Measurements from ENCODE around the gene LRP1B.
A peak's percentile ranks its signal among the peaks of the same experiment; 100 is the strongest.

The LRP1B gene

DNA sequence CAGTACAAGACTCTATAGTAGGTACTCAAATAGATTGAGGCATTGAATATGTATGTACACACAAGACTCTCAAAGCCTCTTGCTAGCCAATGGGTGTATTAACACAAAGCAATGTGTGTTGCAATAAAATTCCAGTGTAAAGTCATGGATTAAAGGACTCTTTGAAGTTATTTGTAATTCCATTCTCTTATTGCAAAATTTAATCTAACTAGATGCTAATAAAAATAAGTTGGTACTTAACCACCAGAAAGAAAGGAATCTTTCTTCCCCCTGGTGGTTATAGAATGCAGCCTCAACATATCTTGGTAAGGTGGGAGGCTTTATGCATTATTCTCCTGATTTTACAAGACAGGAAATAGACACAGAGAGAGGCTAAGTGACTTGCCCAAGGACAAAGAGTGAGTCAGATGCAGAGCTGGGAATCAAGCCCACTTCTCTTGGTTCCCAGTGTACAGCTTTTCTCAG lies 18.0 kb downstream of the LRP1B start:
- peak; percentile 64 for DNase-seq (ENCODE audit: low read depth)
- TF ChIP-seq, protein P1, sequence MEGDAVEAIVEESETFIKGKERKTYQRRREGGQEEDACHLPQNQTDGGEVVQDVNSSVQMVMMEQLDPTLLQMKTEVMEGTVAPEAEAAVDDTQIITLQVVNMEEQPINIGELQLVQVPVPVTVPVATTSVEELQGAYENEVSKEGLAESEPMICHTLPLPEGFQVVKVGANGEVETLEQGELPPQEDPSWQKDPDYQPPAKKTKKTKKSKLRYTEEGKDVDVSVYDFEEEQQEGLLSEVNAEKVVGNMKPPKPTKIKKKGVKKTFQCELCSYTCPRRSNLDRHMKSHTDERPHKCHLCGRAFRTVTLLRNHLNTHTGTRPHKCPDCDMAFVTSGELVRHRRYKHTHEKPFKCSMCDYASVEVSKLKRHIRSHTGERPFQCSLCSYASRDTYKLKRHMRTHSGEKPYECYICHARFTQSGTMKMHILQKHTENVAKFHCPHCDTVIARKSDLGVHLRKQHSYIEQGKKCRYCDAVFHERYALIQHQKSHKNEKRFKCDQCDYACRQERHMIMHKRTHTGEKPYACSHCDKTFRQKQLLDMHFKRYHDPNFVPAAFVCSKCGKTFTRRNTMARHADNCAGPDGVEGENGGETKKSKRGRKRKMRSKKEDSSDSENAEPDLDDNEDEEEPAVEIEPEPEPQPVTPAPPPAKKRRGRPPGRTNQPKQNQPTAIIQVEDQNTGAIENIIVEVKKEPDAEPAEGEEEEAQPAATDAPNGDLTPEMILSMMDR (IDR thresholded peaks at IDR 0.05; ENCODE audit: insufficient read depth, low read depth, low read length, missing control alignments): peak; percentile 32
- H3K4me3 ChIP-seq (ENCODE audit: low read length): no peak overlapping the region

DNA sequence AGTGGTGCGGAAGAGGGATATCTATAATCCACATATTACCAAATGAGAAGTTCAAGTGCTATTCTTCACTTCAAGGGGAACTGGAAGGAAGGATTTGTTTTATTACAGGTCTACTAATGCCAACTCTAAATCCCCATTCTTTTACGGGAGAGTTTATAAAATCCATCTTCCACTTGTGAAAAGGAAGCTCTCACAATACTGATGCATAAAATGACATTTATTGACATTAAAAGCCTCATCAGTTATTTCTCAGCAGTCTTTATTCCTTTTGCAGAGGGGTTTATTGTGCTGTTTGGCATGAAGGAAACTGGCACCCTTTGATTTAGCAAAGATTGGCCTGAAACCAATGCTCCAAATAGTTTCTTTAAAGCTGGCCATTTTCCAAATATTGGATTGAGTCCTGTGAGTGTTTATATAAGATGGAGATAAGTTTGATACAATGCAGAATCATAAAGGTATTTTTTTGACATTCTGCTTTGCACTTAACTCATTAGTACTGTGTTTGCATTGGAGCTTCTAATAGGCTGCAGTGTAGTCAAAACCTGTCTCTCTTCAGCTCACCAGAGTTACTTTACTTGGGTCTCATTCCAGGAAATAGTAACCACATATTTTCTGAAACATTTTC lies 26.6 kb downstream of the LRP1B start:
- TF ChIP-seq, protein P1 (IDR thresholded peaks at IDR 0.05; ENCODE audit: insufficient read depth, low read depth, low read length, missing control alignments): no peak
- DNase-seq (ENCODE audit: low read depth): no peak
- H3K4me3 ChIP-seq (ENCODE audit: low read length): no peak overlapping the region

DNA sequence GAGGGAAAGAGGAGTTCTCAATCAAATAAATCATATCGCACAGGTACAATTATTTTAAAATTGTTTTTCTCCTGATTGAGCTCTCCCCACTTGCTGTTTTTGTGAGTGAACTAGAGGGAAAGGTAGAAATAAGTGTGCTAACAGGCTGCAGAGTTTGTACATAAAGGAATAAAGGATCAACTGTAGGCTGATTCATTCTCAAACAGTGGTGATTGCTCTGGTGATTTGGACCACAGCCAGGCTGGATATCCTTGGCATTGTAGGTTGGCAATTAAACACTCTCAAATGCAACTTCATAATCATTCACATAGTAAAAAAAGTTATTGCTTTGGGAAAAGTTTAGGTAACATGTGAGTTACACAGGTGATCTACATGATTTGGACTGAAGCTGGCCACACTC lies 29.8 kb downstream of the LRP1B start:
- peak; percentile 45 for DNase-seq (ENCODE audit: low read depth)
- H3K4me3 ChIP-seq (ENCODE audit: low read length): no peak overlapping the region
- TF ChIP-seq, protein P1 (IDR thresholded peaks at IDR 0.05; ENCODE audit: insufficient read depth, low read depth, low read length, missing control alignments): no peak

DNA sequence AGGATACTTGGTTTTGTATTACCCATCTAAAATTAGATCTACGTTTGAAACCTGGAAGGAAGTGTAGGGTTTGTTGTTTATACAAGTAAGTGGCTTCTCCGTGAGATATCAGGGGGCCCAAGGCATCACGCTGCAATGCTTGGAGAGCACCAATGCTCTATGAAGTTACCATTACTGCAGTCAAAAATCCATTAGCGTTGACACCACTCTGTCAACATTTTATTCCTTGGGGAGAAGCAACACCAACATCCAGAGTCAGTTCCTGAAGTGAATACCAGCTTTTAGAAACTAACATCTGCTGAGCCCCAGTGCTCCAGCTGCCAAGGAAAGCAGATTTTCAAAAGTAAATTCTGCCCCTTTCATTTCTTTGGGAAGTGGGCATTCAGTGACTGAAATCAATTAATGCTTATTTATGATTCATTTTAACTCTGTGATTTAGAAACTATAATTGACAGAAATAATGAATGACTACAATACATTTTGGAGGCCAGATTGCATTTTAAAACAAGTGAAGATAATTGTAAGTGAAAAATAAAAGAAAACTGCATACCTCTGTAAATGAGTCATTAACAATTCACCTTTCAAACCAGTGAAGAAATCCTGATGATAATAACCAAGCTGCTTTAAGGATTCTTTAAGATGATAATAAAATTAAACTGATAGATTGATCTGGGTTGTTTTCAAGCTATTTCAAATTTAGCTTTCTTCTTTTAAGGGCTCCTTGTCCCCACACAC lies 30.5 kb downstream of the LRP1B start:
- TF ChIP-seq, protein P1 (IDR thresholded peaks at IDR 0.05; ENCODE audit: insufficient read depth, low read depth, low read length, missing control alignments): no peak
- no peak overlapping the region for H3K4me3 ChIP-seq (ENCODE audit: low read length)
- DNase-seq (ENCODE audit: low read depth): peak; percentile 5

DNA sequence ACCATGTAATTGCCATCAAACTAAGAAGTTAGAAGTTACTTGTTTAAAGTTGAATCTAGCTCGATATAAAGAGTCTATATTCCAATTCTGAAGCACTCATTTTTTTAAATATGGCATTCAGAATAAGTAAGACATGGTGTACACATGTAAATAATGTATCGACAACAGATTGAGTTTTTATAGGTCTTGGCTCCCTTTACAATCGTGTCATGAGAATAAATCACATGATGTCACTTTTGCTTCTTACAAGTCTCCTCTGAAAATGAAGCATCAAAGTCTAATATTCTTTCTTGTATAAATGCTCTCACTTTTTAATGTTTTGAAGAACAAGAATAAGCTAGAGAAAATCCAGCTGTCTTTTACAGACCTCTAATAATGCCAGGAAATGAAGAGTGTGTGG lies 33.1 kb downstream of the LRP1B start:
- no peak overlapping the region for H3K4me3 ChIP-seq (ENCODE audit: low read length)
- TF ChIP-seq, protein P1 (IDR thresholded peaks at IDR 0.05; ENCODE audit: insufficient read depth, low read depth, low read length, missing control alignments): no peak
- no peak for DNase-seq (ENCODE audit: low read depth)

DNA sequence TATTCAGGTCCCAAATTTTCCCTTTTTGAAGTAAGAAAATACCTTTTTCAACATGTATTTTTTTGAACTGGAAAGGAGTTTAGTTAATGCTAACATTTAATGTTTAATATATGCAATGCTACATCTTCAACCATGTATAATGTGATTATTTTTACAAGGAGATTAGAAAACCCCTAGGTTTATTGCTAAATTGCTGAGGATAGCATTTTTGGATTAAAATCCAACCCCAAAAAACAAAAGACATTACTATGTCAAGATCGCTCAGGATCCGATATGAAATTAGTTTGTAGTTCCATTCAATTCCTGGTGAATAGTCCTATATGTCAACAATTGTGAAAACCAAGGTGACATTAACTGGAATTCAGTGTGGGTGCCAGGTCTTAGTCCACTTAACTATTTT lies 35.2 kb downstream of the LRP1B start:
- DNase-seq (ENCODE audit: low read depth): no peak
- H3K4me3 ChIP-seq (ENCODE audit: low read length): no peak overlapping the region
- TF ChIP-seq, protein P1 (IDR thresholded peaks at IDR 0.05; ENCODE audit: insufficient read depth, low read depth, low read length, missing control alignments): no peak
